GM12891 (cell line): ENCODE results near the gene CAMK1G.

Source experiments
- PAX5 ChIP-seq: IDR thresholded peaks from 2 replicates; pipeline ENCODE4 v1.6.1; 2011; ENCODE audit warnings: low read length, moderate library complexity, mild to moderate bottlenecking; ENCODE audit not compliant: insufficient read depth, severe bottlenecking
- POLR2A ChIP-seq: IDR thresholded peaks from 2 replicates; pipeline ENCODE4 v1.6.1; 2011; ENCODE audit warnings: low read depth, low read length, control low read depth
- POLR2AphosphoS5 ChIP-seq: IDR thresholded peaks from 2 replicates; pipeline ENCODE4 v1.6.1; 2011; ENCODE audit warnings: low read depth, low read length, control low read depth
- POU2F2 ChIP-seq: IDR thresholded peaks from 2 replicates; pipeline ENCODE4 v1.6.1; 2011; ENCODE audit warnings: low read depth, mild to moderate bottlenecking, control low read depth, low read length, moderate library complexity
- SPI1 ChIP-seq: IDR thresholded peaks from 2 replicates; pipeline ENCODE4 v1.6.1; 2011; ENCODE audit warnings: low read depth, low read length, control low read depth
- TAF1 ChIP-seq: IDR thresholded peaks from 2 replicates; pipeline ENCODE4 v1.6.1; 2011; ENCODE audit warnings: low read depth, low read length, control low read depth

- no peak for TF ChIP-seq TAF1
- TF ChIP-seq POLR2AphosphoS5, result no peak
- TF ChIP-seq POLR2A, result no peak
- TF ChIP-seq PAX5, result no peak
- TF ChIP-seq SPI1, result no peak
- TF ChIP-seq POU2F2, result no peak
Observed at GRCh38 chr1:209614906-209615305, 31.4 kb downstream of the CAMK1G start.
